Keratinocyte (primary cell): ENCODE measurements around the gene AP2A2.

ENCODE experiments used
- EZH2 ChIP-seq: IDR thresholded peaks from one replicate; pipeline ENCODE4 v1.6.1; 2012; ENCODE audit warnings: inconsistent platforms, mild to moderate bottlenecking, low read length, moderate library complexity
- TF ChIP-seq, protein P1 (sequence below), 3 experiments: IDR thresholded peaks in 1 of 3; conservative IDR thresholded peaks in 1 of 3; optimal IDR thresholded peaks in 1 of 3; 2 replicates in 2 of 3; 3 replicates in 1 of 3; pipeline versions ENCODE3 to v1.5.1; 2011; ENCODE audit warnings: low read length in 3 of 3, mild to moderate bottlenecking in 3 of 3, moderate library complexity in 2 of 3, control low read depth in 1 of 3, inconsistent platforms in 1 of 3; ENCODE audit not compliant: insufficient read depth in 2 of 3; ENCODE audit errors: extremely low read depth in 1 of 3

DNA sequence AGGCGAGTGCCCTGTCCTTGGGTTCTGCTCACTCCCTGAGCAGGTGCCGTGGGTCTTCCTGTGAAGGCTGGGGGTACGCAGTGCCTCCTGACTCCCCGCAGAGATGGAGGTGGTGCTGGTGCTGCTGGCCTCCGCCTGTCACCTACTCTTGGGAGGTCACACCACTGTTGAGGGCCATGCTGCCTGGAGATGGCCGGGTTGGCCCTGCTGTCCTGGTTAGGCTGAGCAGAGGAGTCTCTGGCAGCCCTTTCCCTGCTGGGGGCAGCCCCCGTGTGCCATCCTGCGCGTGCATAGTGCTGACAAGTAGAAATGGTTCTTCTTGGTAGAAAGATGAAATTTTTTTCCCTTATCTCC, 61.3 kb downstream of the AP2A2 start:
- TF ChIP-seq, protein P1, sequence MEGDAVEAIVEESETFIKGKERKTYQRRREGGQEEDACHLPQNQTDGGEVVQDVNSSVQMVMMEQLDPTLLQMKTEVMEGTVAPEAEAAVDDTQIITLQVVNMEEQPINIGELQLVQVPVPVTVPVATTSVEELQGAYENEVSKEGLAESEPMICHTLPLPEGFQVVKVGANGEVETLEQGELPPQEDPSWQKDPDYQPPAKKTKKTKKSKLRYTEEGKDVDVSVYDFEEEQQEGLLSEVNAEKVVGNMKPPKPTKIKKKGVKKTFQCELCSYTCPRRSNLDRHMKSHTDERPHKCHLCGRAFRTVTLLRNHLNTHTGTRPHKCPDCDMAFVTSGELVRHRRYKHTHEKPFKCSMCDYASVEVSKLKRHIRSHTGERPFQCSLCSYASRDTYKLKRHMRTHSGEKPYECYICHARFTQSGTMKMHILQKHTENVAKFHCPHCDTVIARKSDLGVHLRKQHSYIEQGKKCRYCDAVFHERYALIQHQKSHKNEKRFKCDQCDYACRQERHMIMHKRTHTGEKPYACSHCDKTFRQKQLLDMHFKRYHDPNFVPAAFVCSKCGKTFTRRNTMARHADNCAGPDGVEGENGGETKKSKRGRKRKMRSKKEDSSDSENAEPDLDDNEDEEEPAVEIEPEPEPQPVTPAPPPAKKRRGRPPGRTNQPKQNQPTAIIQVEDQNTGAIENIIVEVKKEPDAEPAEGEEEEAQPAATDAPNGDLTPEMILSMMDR (optimal IDR thresholded peaks at IDR 0.05 in 1 of 3, IDR thresholded peaks at IDR 0.05 in 1 of 3, conservative IDR thresholded peaks at IDR 0.05 in 1 of 3; ENCODE audit: extremely low read depth in 1 of 3, insufficient read depth in 2 of 3, low read length in 3 of 3) = no peak
- TF ChIP-seq EZH2 = no peak
